ENCODE results near the gene ST6GALNAC5. TPM values are rescaled to one million over a fixed set of nuclear protein-coding genes. Genes with fewer than 3 reads are reported as not detected.

Gene ST6GALNAC5
- total RNA-seq, 4 donors from 2014 or later, result 0.16 TPM; not detected in 3

GRCh38 chr1:77018761-77019160 lies 151.5 kb downstream of the ST6GALNAC5 start:
- Histone ChIP-seq H3K4me3 (no peak overlapping the region), H3K27me3 (no peaks in the 10 kb centered on the region), H3K4me1 (no peaks in the 10 kb centered on the region), H3K9me3 (no peaks in the 10 kb centered on the region), H3K27ac (no peak overlapping the region), H3K36me3 (no peaks in the 10 kb centered on the region)
- DNase-seq (no peak), ATAC-seq (no peak)
- in situ Hi-C loops (cut with MboI; ENCODE audit: low sequenced_read_pairs in 4 of 4) (no loop called here), intact Hi-C loops (cut with DNase I; ENCODE audit: low total_unique reads) (no loop called here)
- no peak for TF ChIP-seq CTCF (IDR thresholded peaks at IDR 0.05 in 4 of 5, conservative IDR thresholded peaks at IDR 0.05 in 1 of 5)
- TF ChIP-seq POLR2A (IDR thresholded peaks at IDR 0.05), result no peak

- in situ Hi-C loops (cut with MboI; ENCODE audit: low sequenced_read_pairs in 4 of 4), result no loop called here
- Histone ChIP-seq H3K4me1 (no peaks in the 10 kb centered on the region), H3K4me3 (no peak overlapping the region), H3K36me3 (no peaks in the 10 kb centered on the region), H3K27me3 (no peaks in the 10 kb centered on the region), H3K27ac (no peak overlapping the region), H3K9me3 (no peaks in the 10 kb centered on the region)
- DNase-seq, result no peak
- intact Hi-C loops (cut with DNase I; ENCODE audit: low total_unique reads), result no loop called here
- no peak for ATAC-seq
- TF ChIP-seq CTCF (IDR thresholded peaks at IDR 0.05 in 4 of 5, conservative IDR thresholded peaks at IDR 0.05 in 1 of 5) (no peak), POLR2A (IDR thresholded peaks at IDR 0.05) (no peak)
Measured at GRCh38 chr1:77021732-77022131, 154.5 kb downstream of the ST6GALNAC5 start.

- no peak for ATAC-seq
- Histone ChIP-seq H3K27me3 (no peaks in the 10 kb centered on the region), H3K4me3 (no peak overlapping the region), H3K36me3 (no peaks in the 10 kb centered on the region), H3K4me1 (no peaks in the 10 kb centered on the region), H3K9me3 (no peaks in the 10 kb centered on the region), H3K27ac (no peak overlapping the region)
- in situ Hi-C loops (cut with MboI; ENCODE audit: low sequenced_read_pairs in 4 of 4) (no loop called here), intact Hi-C loops (cut with DNase I; ENCODE audit: low total_unique reads) (no loop called here)
- no peak for DNase-seq
- no peak for TF ChIP-seq CTCF (IDR thresholded peaks at IDR 0.05 in 4 of 5, conservative IDR thresholded peaks at IDR 0.05 in 1 of 5)
- no peak for TF ChIP-seq POLR2A (IDR thresholded peaks at IDR 0.05)
Measured at GRCh38 chr1:77024500-77024899, 157.2 kb downstream of the ST6GALNAC5 start.

- Histone ChIP-seq H3K36me3 (no peaks in the 10 kb centered on the region), H3K9me3 (no peaks in the 10 kb centered on the region), H3K4me3 (no peak overlapping the region), H3K27ac (no peak overlapping the region), H3K27me3 (no peaks in the 10 kb centered on the region), H3K4me1 (no peaks in the 10 kb centered on the region)
- intact Hi-C loops (cut with DNase I; ENCODE audit: low total_unique reads) (no loop called here), in situ Hi-C loops (cut with MboI; ENCODE audit: low sequenced_read_pairs in 4 of 4) (no loop called here)
- ATAC-seq (no peak), DNase-seq (no peak)
- no peak for TF ChIP-seq POLR2A (IDR thresholded peaks at IDR 0.05)
- no peak for TF ChIP-seq CTCF (IDR thresholded peaks at IDR 0.05 in 4 of 5, conservative IDR thresholded peaks at IDR 0.05 in 1 of 5)
Measured at GRCh38 chr1:77025599-77025998, 158.3 kb downstream of the ST6GALNAC5 start.

GRCh38 chr1:77026135-77026534 lies 158.9 kb downstream of the ST6GALNAC5 start:
- no peak for TF ChIP-seq CTCF (IDR thresholded peaks at IDR 0.05 in 4 of 5, conservative IDR thresholded peaks at IDR 0.05 in 1 of 5)
- no peak for TF ChIP-seq POLR2A (IDR thresholded peaks at IDR 0.05)
- intact Hi-C loops (cut with DNase I; ENCODE audit: low total_unique reads), result no loop called here
- Histone ChIP-seq H3K27ac (no peak overlapping the region), H3K9me3 (no peaks in the 10 kb centered on the region), H3K27me3 (no peaks in the 10 kb centered on the region), H3K4me1 (no peaks in the 10 kb centered on the region), H3K4me3 (no peak overlapping the region), H3K36me3 (no peaks in the 10 kb centered on the region)
- ATAC-seq, result no peak
- in situ Hi-C loops (cut with MboI; ENCODE audit: low sequenced_read_pairs in 4 of 4), result no loop called here
- no peak for DNase-seq

All from gastrocnemius medialis (tissue), 4 donors.